ENCODE measurements around the gene CFDP1.
"Not testable (repeated sequence)": the region's sequence is repeated elsewhere in the genome, so short reads cannot be mapped to it uniquely, and the experiment has no call there.

DNA sequence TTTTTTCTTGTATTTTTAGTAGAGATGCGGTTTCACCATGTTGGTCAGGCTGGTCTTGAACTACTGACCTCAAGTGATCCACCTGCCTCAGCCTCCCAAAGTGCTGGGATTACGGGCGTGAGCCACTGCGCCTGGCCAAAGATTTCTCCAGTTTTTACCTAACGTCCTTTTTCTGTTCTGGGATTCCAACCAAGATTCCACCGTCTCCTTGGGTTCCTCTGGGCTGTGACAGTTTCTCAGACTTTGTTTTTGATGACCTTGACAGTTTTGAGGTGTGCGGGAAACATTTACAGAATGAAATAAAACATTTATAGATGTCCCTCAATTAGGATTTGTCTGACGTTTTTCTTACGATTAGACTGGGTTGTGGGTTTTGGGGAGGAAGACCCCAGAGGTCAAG is 163.9 kb downstream of the CFDP1 start:
- TF ChIP-seq, protein P1, sequence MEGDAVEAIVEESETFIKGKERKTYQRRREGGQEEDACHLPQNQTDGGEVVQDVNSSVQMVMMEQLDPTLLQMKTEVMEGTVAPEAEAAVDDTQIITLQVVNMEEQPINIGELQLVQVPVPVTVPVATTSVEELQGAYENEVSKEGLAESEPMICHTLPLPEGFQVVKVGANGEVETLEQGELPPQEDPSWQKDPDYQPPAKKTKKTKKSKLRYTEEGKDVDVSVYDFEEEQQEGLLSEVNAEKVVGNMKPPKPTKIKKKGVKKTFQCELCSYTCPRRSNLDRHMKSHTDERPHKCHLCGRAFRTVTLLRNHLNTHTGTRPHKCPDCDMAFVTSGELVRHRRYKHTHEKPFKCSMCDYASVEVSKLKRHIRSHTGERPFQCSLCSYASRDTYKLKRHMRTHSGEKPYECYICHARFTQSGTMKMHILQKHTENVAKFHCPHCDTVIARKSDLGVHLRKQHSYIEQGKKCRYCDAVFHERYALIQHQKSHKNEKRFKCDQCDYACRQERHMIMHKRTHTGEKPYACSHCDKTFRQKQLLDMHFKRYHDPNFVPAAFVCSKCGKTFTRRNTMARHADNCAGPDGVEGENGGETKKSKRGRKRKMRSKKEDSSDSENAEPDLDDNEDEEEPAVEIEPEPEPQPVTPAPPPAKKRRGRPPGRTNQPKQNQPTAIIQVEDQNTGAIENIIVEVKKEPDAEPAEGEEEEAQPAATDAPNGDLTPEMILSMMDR (IDR thresholded peaks at IDR 0.05; ENCODE audit: low read length) = not testable (repeated sequence)
- TF ChIP-seq EZH2 (optimal IDR thresholded peaks at IDR 0.05; ENCODE audit: low read depth, low read length) = not testable (repeated sequence)

All from MM.1S (cell line).